Measurements from ENCODE around the gene ZNF496. TPM values are rescaled to one million over a fixed set of nuclear protein-coding genes. Genes with fewer than 3 reads are reported as not detected.

The ZNF496 gene
- total RNA-seq, 1 experiment from 2014 or later = 66.5 TPM

DNA sequence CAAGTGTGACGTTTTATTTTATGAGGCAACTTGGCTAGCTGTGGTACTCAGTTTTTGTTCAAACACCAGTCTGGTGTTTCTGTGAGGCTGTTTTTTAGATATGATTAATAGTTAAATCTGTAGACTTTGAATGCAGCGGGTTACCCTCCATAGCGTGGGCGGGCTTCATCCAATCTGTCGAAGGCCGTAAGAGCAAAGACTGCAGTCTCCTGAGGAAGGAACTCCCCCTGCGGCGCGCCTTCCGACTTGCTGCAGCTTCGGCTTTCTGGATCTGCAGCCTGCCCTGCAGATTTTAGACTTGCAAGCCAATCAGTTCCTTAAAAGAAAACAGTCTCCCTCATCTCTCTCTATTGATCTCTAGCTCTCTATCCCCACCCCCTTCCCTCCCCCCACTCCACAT lies 4.2 kb upstream of the ZNF496 start:
- Mint-ChIP-seq H3K4me1 (peaks cover 52% of the 10 kb centered on the region in 2 experiments), H3K27ac (peak overlapping the region in 1 of 3 experiments; percentile 76; a peak in 1 of 7 replicates), H3K9me3 (no peaks in the 10 kb centered on the region), H3K27me3 (ENCODE audit: low read depth) (no peaks in the 10 kb centered on the region), H3K4me3 (peak overlapping the region in 1 of 2 experiments; percentile 31; a peak in 2 of 5 replicates), H3K36me3 (ENCODE audit: insufficient read depth in 1 of 3, low read depth in 3 of 3) (peaks cover 43 to 60% (median 57%) of the 10 kb centered on the region in 3 experiments)
- peak overlapping the region; percentile 17 for H3K4me2 ChIP-seq (ENCODE audit: insufficient read depth, insufficient read length, low read length)
- H2AFZ ChIP-seq (ENCODE audit: low read length) = no peak overlapping the region
- no peak overlapping the region for H2BK20ac ChIP-seq (ENCODE audit: low read depth, low read length, poor library complexity, severe bottlenecking)
- peak; percentile 42 for DNase-seq
- no peaks in the 10 kb centered on the region for H3K27me3 ChIP-seq (ENCODE audit: insufficient read depth, low read length)
- H3K14ac ChIP-seq (ENCODE audit: insufficient read depth, low read length) = no peak overlapping the region
- no peak overlapping the region for H3K27ac ChIP-seq (ENCODE audit: insufficient read length, low read depth, low read length)
- no peaks in the 10 kb centered on the region for H4K20me1 ChIP-seq (ENCODE audit: control insufficient read depth, insufficient read depth, insufficient read length)
- H3T11ph ChIP-seq (ENCODE audit: low read length) = no peak overlapping the region
- H3K4me1 ChIP-seq (ENCODE audit: insufficient read depth, low read length) = peaks cover 16% of the 10 kb centered on the region
- no peak overlapping the region for H4K91ac ChIP-seq (ENCODE audit: insufficient read length, low read depth, low read length)
- H3K79me2 ChIP-seq (ENCODE audit: insufficient read depth, low read length) = peaks cover 15% of the 10 kb centered on the region; the same call in 1 of the 2 replicates
- no peak for TF ChIP-seq CTCF (conservative IDR thresholded peaks at IDR 0.05)
- no peak overlapping the region for H3K9ac ChIP-seq (ENCODE audit: extremely low read depth, insufficient read length, low read length)
- H3K79me1 ChIP-seq (ENCODE audit: insufficient read depth, low read depth, low read length, poor library complexity, severe bottlenecking) = peaks cover 9% of the 10 kb centered on the region
- no peak overlapping the region for H2BK120ac ChIP-seq (ENCODE audit: low read depth, low read length, poor library complexity, severe bottlenecking)
- no peak overlapping the region for H3K18ac ChIP-seq (ENCODE audit: insufficient read length, low read depth, low read length)
- H4K8ac ChIP-seq (replicated peaks; ENCODE audit: insufficient read length, low read depth, low read length) = no peak overlapping the region
- no peak overlapping the region for H4K5ac ChIP-seq (ENCODE audit: insufficient read length, low read depth, low read length)
- no peak overlapping the region for H2BK12ac ChIP-seq (ENCODE audit: insufficient read length, low read depth, low read length)
- no peak overlapping the region for H2AK5ac ChIP-seq (ENCODE audit: insufficient read length, low read length)
- peaks cover 10% of the 10 kb centered on the region for H3K23me2 ChIP-seq (ENCODE audit: insufficient read length, low read depth, low read length, poor library complexity, severe bottlenecking)
- H3K56ac ChIP-seq (ENCODE audit: insufficient read length, low read depth, low read length) = no peak overlapping the region
- H3K23ac ChIP-seq (ENCODE audit: insufficient read length, low read depth, low read length) = no peak overlapping the region
- no peaks in the 10 kb centered on the region for H3K9me3 ChIP-seq (ENCODE audit: control insufficient read depth, low read depth, low read length)
- H2BK5ac ChIP-seq (ENCODE audit: insufficient read length, low read length) = no peak overlapping the region
- no peak overlapping the region for H3K4ac ChIP-seq (ENCODE audit: low read depth, low read length)
- WGBS (ENCODE audit: extremely low coverage, insufficient read length, low lambda C conversion rate) = no CpG with 5 or more reads among the region's 11 CpGs
- no peak overlapping the region for H2BK15ac ChIP-seq (ENCODE audit: low read depth, low read length)

Data from H9 (cell line).